ENCODE results near the gene OPCML.

Gene OPCML

DNA sequence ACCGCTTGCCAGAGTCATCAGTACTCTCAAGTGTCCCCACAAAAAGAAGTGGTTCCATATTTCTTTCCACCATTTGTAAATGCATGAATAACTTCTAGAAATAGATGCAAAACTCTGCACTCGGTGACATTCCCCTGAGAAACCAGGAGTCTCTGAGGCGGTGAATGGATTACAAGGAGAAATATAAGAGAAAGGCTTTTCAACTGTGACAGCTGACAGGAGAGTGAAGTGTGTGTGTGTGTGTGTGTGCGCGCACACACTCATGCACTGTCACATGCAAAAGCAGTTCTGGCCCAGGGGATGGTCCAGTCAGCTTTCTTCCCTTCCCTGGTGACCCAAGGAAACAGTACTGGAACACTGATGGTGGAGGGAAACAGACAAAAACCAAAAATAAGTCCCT, 710.0 kb downstream of the OPCML start:
- no peaks in the 10 kb centered on the region for H3K27me3 ChIP-seq (replicated peaks; ENCODE audit: insufficient read depth, low read length)
- H3F3A ChIP-seq (ENCODE audit: insufficient read depth, low read length), result no peaks in the 10 kb centered on the region
- H3K9me2 ChIP-seq (replicated peaks; ENCODE audit: insufficient read depth, low read length), result no peaks in the 10 kb centered on the region
- H4K20me1 ChIP-seq (ENCODE audit: insufficient read depth, low read length), result no peaks in the 10 kb centered on the region
- no peak overlapping the region for H3K9ac ChIP-seq (ENCODE audit: low read length)
- no peak overlapping the region for H3K27ac ChIP-seq (ENCODE audit: low read length)
- no peaks in the 10 kb centered on the region for H3K9me3 ChIP-seq (replicated peaks; ENCODE audit: insufficient read depth, low read length)
- no peaks in the 10 kb centered on the region for H3K79me2 ChIP-seq (ENCODE audit: low read length)
- no peaks in the 10 kb centered on the region for H3K4me1 ChIP-seq (ENCODE audit: low read length)
- no peak overlapping the region for H3K4me2 ChIP-seq (ENCODE audit: low read depth, low read length)
- H2AFZ ChIP-seq (ENCODE audit: low read length), result no peak overlapping the region
- DNase-seq, result no peak
- TF ChIP-seq EZH2phosphoT487 (IDR thresholded peaks at IDR 0.05; ENCODE audit: low read length), result no peak
- TF ChIP-seq EZH2 (optimal IDR thresholded peaks at IDR 0.05; ENCODE audit: low read depth, low read length), result no peak
- no peak overlapping the region for H3K4me3 ChIP-seq (ENCODE audit: low read length)
- H3K36me3 ChIP-seq (replicated peaks; ENCODE audit: insufficient read depth, low read length), result no peaks in the 10 kb centered on the region

- H3K79me2 ChIP-seq (ENCODE audit: low read length), result no peaks in the 10 kb centered on the region
- H3K27me3 ChIP-seq (replicated peaks; ENCODE audit: insufficient read depth, low read length), result no peaks in the 10 kb centered on the region
- H3K27ac ChIP-seq (ENCODE audit: low read length), result no peak overlapping the region
- DNase-seq, result no peak
- no peak overlapping the region for H3K4me3 ChIP-seq (ENCODE audit: low read length)
- H3F3A ChIP-seq (ENCODE audit: insufficient read depth, low read length), result no peaks in the 10 kb centered on the region
- TF ChIP-seq CTCF (IDR thresholded peaks at IDR 0.05; ENCODE audit: low read length), result no peak
- TF ChIP-seq EZH2 (optimal IDR thresholded peaks at IDR 0.05; ENCODE audit: low read depth, low read length), result no peak
- no peak for TF ChIP-seq EZH2phosphoT487 (IDR thresholded peaks at IDR 0.05; ENCODE audit: low read length)
- H3K4me2 ChIP-seq (ENCODE audit: low read depth, low read length), result no peak overlapping the region
- H3K36me3 ChIP-seq (replicated peaks; ENCODE audit: insufficient read depth, low read length), result no peaks in the 10 kb centered on the region
- H3K9ac ChIP-seq (ENCODE audit: low read length), result no peak overlapping the region
- no peak overlapping the region for H2AFZ ChIP-seq (ENCODE audit: low read length)
- no peaks in the 10 kb centered on the region for H3K4me1 ChIP-seq (ENCODE audit: low read length)
- no peaks in the 10 kb centered on the region for H4K20me1 ChIP-seq (ENCODE audit: insufficient read depth, low read length)
- no peaks in the 10 kb centered on the region for H3K9me3 ChIP-seq (replicated peaks; ENCODE audit: insufficient read depth, low read length)
- no peaks in the 10 kb centered on the region for H3K9me2 ChIP-seq (replicated peaks; ENCODE audit: insufficient read depth, low read length)
Observed at GRCh38 chr11:132821499-132821898, 710.8 kb downstream of the OPCML start.

- TF ChIP-seq CTCF (IDR thresholded peaks at IDR 0.05; ENCODE audit: low read length) (no peak), EZH2 (optimal IDR thresholded peaks at IDR 0.05; ENCODE audit: low read depth, low read length) (no peak), EZH2phosphoT487 (IDR thresholded peaks at IDR 0.05; ENCODE audit: low read length) (no peak)
- H4K20me1 ChIP-seq (ENCODE audit: insufficient read depth, low read length), result no peaks in the 10 kb centered on the region
- no peaks in the 10 kb centered on the region for H3K9me3 ChIP-seq (replicated peaks; ENCODE audit: insufficient read depth, low read length)
- H2AFZ ChIP-seq (ENCODE audit: low read length), result no peak overlapping the region
- H3K4me1 ChIP-seq (ENCODE audit: low read length), result no peaks in the 10 kb centered on the region
- H3K4me2 ChIP-seq (ENCODE audit: low read depth, low read length), result no peak overlapping the region
- no peaks in the 10 kb centered on the region for H3K36me3 ChIP-seq (replicated peaks; ENCODE audit: insufficient read depth, low read length)
- no peaks in the 10 kb centered on the region for H3K27me3 ChIP-seq (replicated peaks; ENCODE audit: insufficient read depth, low read length)
- no peak overlapping the region for H3K4me3 ChIP-seq (ENCODE audit: low read length)
- H3K9ac ChIP-seq (ENCODE audit: low read length), result no peak overlapping the region
- no peaks in the 10 kb centered on the region for H3K79me2 ChIP-seq (ENCODE audit: low read length)
- no peak overlapping the region for H3K27ac ChIP-seq (ENCODE audit: low read length)
- no peak for DNase-seq
- no peaks in the 10 kb centered on the region for H3F3A ChIP-seq (ENCODE audit: insufficient read depth, low read length)
- no peaks in the 10 kb centered on the region for H3K9me2 ChIP-seq (replicated peaks; ENCODE audit: insufficient read depth, low read length)
Observed at GRCh38 chr11:132821014-132821413, 711.3 kb downstream of the OPCML start.

DNA sequence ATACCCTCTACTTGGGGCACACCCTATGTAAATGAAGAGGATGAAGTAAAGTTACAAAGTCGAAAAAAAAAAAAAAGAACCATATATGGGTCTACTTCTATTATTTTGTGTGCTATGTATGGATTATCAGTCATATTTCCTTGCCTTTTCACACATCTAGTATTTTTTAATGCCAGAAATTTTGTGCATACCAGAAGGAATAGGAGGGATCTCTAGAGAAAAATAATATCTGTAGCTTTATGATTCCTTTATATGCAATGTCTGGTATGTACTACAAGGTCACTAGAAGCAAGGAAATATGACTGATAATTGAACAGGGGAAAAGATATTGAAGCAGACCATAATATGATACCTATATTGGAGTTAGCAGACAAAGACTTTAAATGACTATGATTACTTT, 713.4 kb downstream of the OPCML start:
- no peaks in the 10 kb centered on the region for H3K36me3 ChIP-seq (replicated peaks; ENCODE audit: insufficient read depth, low read length)
- no peaks in the 10 kb centered on the region for H3K4me1 ChIP-seq (ENCODE audit: low read length)
- no peaks in the 10 kb centered on the region for H3F3A ChIP-seq (ENCODE audit: insufficient read depth, low read length)
- no peaks in the 10 kb centered on the region for H4K20me1 ChIP-seq (ENCODE audit: insufficient read depth, low read length)
- no peak overlapping the region for H3K4me2 ChIP-seq (ENCODE audit: low read depth, low read length)
- H3K9me3 ChIP-seq (replicated peaks; ENCODE audit: insufficient read depth, low read length), result no peaks in the 10 kb centered on the region
- no peak overlapping the region for H3K27ac ChIP-seq (ENCODE audit: low read length)
- no peak overlapping the region for H3K4me3 ChIP-seq (ENCODE audit: low read length)
- no peaks in the 10 kb centered on the region for H3K79me2 ChIP-seq (ENCODE audit: low read length)
- TF ChIP-seq EZH2phosphoT487 (IDR thresholded peaks at IDR 0.05; ENCODE audit: low read length) (no peak), EZH2 (optimal IDR thresholded peaks at IDR 0.05; ENCODE audit: low read depth, low read length) (no peak), CTCF (IDR thresholded peaks at IDR 0.05; ENCODE audit: low read length) (no peak)
- no peak overlapping the region for H3K9ac ChIP-seq (ENCODE audit: low read length)
- no peak overlapping the region for H2AFZ ChIP-seq (ENCODE audit: low read length)
- H3K9me2 ChIP-seq (replicated peaks; ENCODE audit: insufficient read depth, low read length), result no peaks in the 10 kb centered on the region
- no peaks in the 10 kb centered on the region for H3K27me3 ChIP-seq (replicated peaks; ENCODE audit: insufficient read depth, low read length)
- no peak for DNase-seq
